ENCODE results near the gene GAS2L2. TPM values are rescaled to one million over a fixed set of nuclear protein-coding genes. Genes with fewer than 3 reads are reported as not detected.

The GAS2L2 gene
- total and polyA plus RNA-seq, 2 donors (not counting 1 experiment from before 2014, with no cell fraction given), result 0.09 to 0.17 TPM

- no peak overlapping the region for H3K4me3 ChIP-seq (ENCODE audit: control extremely low read depth in 1 of 5, extremely low read depth in 1 of 5, insufficient read depth in 1 of 5, low read depth in 2 of 5, low read length in 4 of 5)
- POLR2A ChIA-PET, result interaction anchor here (0.6 kb wide), 1 partner anchor 19 kb away, joined by 8 read pairs; no protein-coding TSS in a partner anchor
- H4K20me1 ChIP-seq (ENCODE audit: control insufficient read depth, insufficient read depth, low read length, poor library complexity, severe bottlenecking), result no peaks in the 10 kb centered on the region
- Mint-ChIP-seq H3K4me1 (no peaks in the 10 kb centered on the region), H3K4me3 (no peak overlapping the region), H3K27ac (no peak overlapping the region), H3K27me3 (peaks cover 23% of the 10 kb centered on the region), H3K9me3 (ENCODE audit: insufficient read depth) (no peaks in the 10 kb centered on the region)
- no peak overlapping the region for H3K4me2 ChIP-seq (replicated peaks; ENCODE audit: low read depth, low read length, poor library complexity, severe bottlenecking)
- H3K9me3 ChIP-seq (ENCODE audit: control extremely low read depth in 1 of 3, control insufficient read depth in 2 of 3, insufficient read depth in 1 of 3, low read length in 2 of 3), result no peaks in the 10 kb centered on the region
- CTCF ChIA-PET, result interaction anchor here (1.4 kb wide), 1 partner anchor 21 kb away, joined by 3 read pairs; no protein-coding TSS in a partner anchor
- TF ChIP-seq CTCF (IDR thresholded peaks at IDR 0.05), result no peak
- no peak for TF ChIP-seq EZH2 (IDR thresholded peaks at IDR 0.05; ENCODE audit: borderline replicate concordance, insufficient read depth, low read depth, low read length, poor library complexity, severe bottlenecking)
- H3K79me2 ChIP-seq (ENCODE audit: control insufficient read depth, insufficient read depth, low read length), result no peaks in the 10 kb centered on the region
- ATAC-seq (ENCODE audit: low read depth) (no peak), DNase-seq (no peak)
- intact Hi-C loops (cut with micrococcal nuclease), result no loop called here
- peaks cover 0 to 3% (median 1%) of the 10 kb centered on the region in 4 experiments for H3K27me3 ChIP-seq (replicated peaks in 1 of 4; ENCODE audit: control extremely low read depth in 1 of 4, control insufficient read depth in 3 of 4, insufficient read depth in 4 of 4, low read length in 3 of 4)
- H3K9ac ChIP-seq (ENCODE audit: low read length), result no peak overlapping the region
- no peaks in the 10 kb centered on the region for H3K36me3 ChIP-seq (replicated peaks in 1 of 2; ENCODE audit: control extremely low read depth in 1 of 2, control insufficient read depth in 1 of 2, extremely low read depth in 1 of 2, insufficient read depth in 2 of 2, low read length in 1 of 2)
- no peak overlapping the region for H3K27ac ChIP-seq (ENCODE audit: low read length in 2 of 2)
- no peaks in the 10 kb centered on the region for H3K4me1 ChIP-seq (ENCODE audit: control insufficient read depth in 2 of 2, insufficient read depth in 2 of 2, low read length in 2 of 2)
- WGBS (ENCODE audit: insufficient coverage), result 100% methylated on average over 1 of the region's 2 CpGs
- H2AFZ ChIP-seq (ENCODE audit: insufficient read depth, low read depth, low read length, poor library complexity, severe bottlenecking), result no peak overlapping the region
Measured at GRCh38 chr17:35784895-35785294, 31.9 kb upstream of the GAS2L2 start.

- no peaks in the 10 kb centered on the region for H3K9me3 Mint-ChIP-seq (ENCODE audit: insufficient read depth)
- no peaks in the 10 kb centered on the region for H3K79me2 ChIP-seq (ENCODE audit: control insufficient read depth, insufficient read depth, low read length)
- H3K9me3 ChIP-seq (ENCODE audit: control extremely low read depth in 1 of 3, control insufficient read depth in 2 of 3, insufficient read depth in 1 of 3, low read length in 2 of 3), result no peaks in the 10 kb centered on the region
- ATAC-seq (ENCODE audit: low read depth) (no peak), DNase-seq (no peak)
- no peak overlapping the region for H3K4me3 Mint-ChIP-seq
- H3K4me1 Mint-ChIP-seq, result no peaks in the 10 kb centered on the region
- H4K20me1 ChIP-seq (ENCODE audit: control insufficient read depth, insufficient read depth, low read length, poor library complexity, severe bottlenecking), result no peaks in the 10 kb centered on the region
- WGBS (ENCODE audit: insufficient coverage), result 90% methylated on average over 3 of the region's 3 CpGs
- H3K27me3 ChIP-seq (replicated peaks in 1 of 4; ENCODE audit: control extremely low read depth in 1 of 4, control insufficient read depth in 3 of 4, insufficient read depth in 4 of 4, low read length in 3 of 4), result peaks cover 0 to 3% (median 0%) of the 10 kb centered on the region in 4 experiments
- H3K36me3 ChIP-seq (replicated peaks in 1 of 2; ENCODE audit: control extremely low read depth in 1 of 2, control insufficient read depth in 1 of 2, extremely low read depth in 1 of 2, insufficient read depth in 2 of 2, low read length in 1 of 2), result no peaks in the 10 kb centered on the region
- H3K4me3 ChIP-seq (ENCODE audit: control extremely low read depth in 1 of 5, extremely low read depth in 1 of 5, insufficient read depth in 1 of 5, low read depth in 2 of 5, low read length in 4 of 5), result no peak overlapping the region
- intact Hi-C loops (cut with micrococcal nuclease), result no loop called here
- peaks cover 8% of the 10 kb centered on the region for H3K27me3 Mint-ChIP-seq
- no peak overlapping the region for H3K27ac Mint-ChIP-seq
- ChIA-PET CTCF (no interaction called here), POLR2A (no interaction called here)
- no peaks in the 10 kb centered on the region for H3K4me1 ChIP-seq (ENCODE audit: control insufficient read depth in 2 of 2, insufficient read depth in 2 of 2, low read length in 2 of 2)
- TF ChIP-seq EZH2 (IDR thresholded peaks at IDR 0.05; ENCODE audit: borderline replicate concordance, insufficient read depth, low read depth, low read length, poor library complexity, severe bottlenecking), result no peak
- no peak for TF ChIP-seq CTCF (IDR thresholded peaks at IDR 0.05)
- no peak overlapping the region for H2AFZ ChIP-seq (ENCODE audit: insufficient read depth, low read depth, low read length, poor library complexity, severe bottlenecking)
- no peak overlapping the region for H3K4me2 ChIP-seq (replicated peaks; ENCODE audit: low read depth, low read length, poor library complexity, severe bottlenecking)
- H3K27ac ChIP-seq (ENCODE audit: low read length in 2 of 2), result no peak overlapping the region
- no peak overlapping the region for H3K9ac ChIP-seq (ENCODE audit: low read length)
Measured at GRCh38 chr17:35780950-35781349, 27.9 kb upstream of the GAS2L2 start.
